Kidney epithelial cell (primary cell): Measurements from ENCODE around the gene GARNL3. TPM values are rescaled to one million over a fixed set of nuclear protein-coding genes. Genes with fewer than 3 reads are reported as not detected.
A peak's percentile ranks its signal among the peaks of the same experiment; 100 is the strongest.

Source experiments
- DNase-seq: peaks from one replicate; pipeline ENCODE4 v3.0.0-alpha.2; 2010; ENCODE audit warnings: low read depth
- H3K27me3 ChIP-seq: 2 replicates; pipeline ENCODE4 v1.6.0; 2011; ENCODE audit warnings: low read length; ENCODE audit not compliant: control insufficient read depth, insufficient read depth
- H3K36me3 ChIP-seq: 2 replicates; pipeline ENCODE4 v1.5.1; 2011; ENCODE audit warnings: low read length; ENCODE audit not compliant: control insufficient read depth, insufficient read depth
- H3K4me3 ChIP-seq: 2 replicates; pipeline ENCODE4 v1.5.1; 2011; ENCODE audit warnings: low read depth, mild to moderate bottlenecking, control low read depth, low read length
- CTCF ChIP-seq: IDR thresholded peaks from 2 replicates; pipeline ENCODE4 v1.5.1; 2011; ENCODE audit warnings: mild to moderate bottlenecking, moderate library complexity, low read length, control low read depth, inconsistent platforms; ENCODE audit not compliant: insufficient read depth, poor library complexity, severe bottlenecking
- total RNA-seq: library from RNA; depleted of rRNA; stranded (reverse); fragments of >200 nt; gene quantifications from 2 replicates; pipeline ENCODE4 v1.2.3, GENCODE V29; 2015

GARNL3 gene
- total RNA-seq, 1 donor from 2014 or later, result 5.3 TPM

GRCh38 chr9:127386249-127386648 lies 121.7 kb downstream of the GARNL3 start:
- TF ChIP-seq CTCF, result no peak
- Histone ChIP-seq H3K4me3 (no peak overlapping the region), H3K27me3 (no peaks in the 10 kb centered on the region), H3K36me3 (no peaks in the 10 kb centered on the region)
- no peak for DNase-seq

- TF ChIP-seq CTCF, result no peak
- Histone ChIP-seq H3K36me3 (no peaks in the 10 kb centered on the region), H3K27me3 (no peaks in the 10 kb centered on the region), H3K4me3 (no peak overlapping the region)
- DNase-seq, result no peak
These were observed 122.4 kb downstream of the GARNL3 start for GRCh38 chr9:127386981-127387380.

GRCh38 chr9:127388037-127388855 lies 123.7 kb downstream of the GARNL3 start:
- no peak overlapping the region for H3K4me3 ChIP-seq
- peak; percentile 93 for DNase-seq
- TF ChIP-seq CTCF, result no peak
- H3K27me3 ChIP-seq, result no peaks in the 10 kb centered on the region
- no peaks in the 10 kb centered on the region for H3K36me3 ChIP-seq

- no peak for DNase-seq
- TF ChIP-seq CTCF, result no peak
- H3K4me3 ChIP-seq, result no peak overlapping the region
- no peaks in the 10 kb centered on the region for H3K36me3 ChIP-seq
- no peaks in the 10 kb centered on the region for H3K27me3 ChIP-seq
These were observed 124.3 kb downstream of the GARNL3 start for GRCh38 chr9:127388856-127389238.

GRCh38 chr9:127389381-127390247 lies 125.0 kb downstream of the GARNL3 start:
- no peak for TF ChIP-seq CTCF
- no peaks in the 10 kb centered on the region for H3K36me3 ChIP-seq
- no peaks in the 10 kb centered on the region for H3K27me3 ChIP-seq
- H3K4me3 ChIP-seq, result no peak overlapping the region
- DNase-seq, result no peak

GRCh38 chr9:127390248-127390545 lies 125.6 kb downstream of the GARNL3 start:
- H3K36me3 ChIP-seq, result no peaks in the 10 kb centered on the region
- no peak overlapping the region for H3K4me3 ChIP-seq
- H3K27me3 ChIP-seq, result no peaks in the 10 kb centered on the region
- TF ChIP-seq CTCF, result no peak
- DNase-seq, result no peak
